22Rv1 (cell line): Measurements from ENCODE around the gene ADH4.

Experiments
- CTCF ChIP-seq: fragments of 450-650 bp; IDR thresholded peaks from 2 replicates; pipeline ENCODE4 v1.5.1; 2017; ENCODE audit warnings: mild to moderate bottlenecking
- ZFX ChIP-seq: fragments of 450-650 bp; IDR thresholded peaks from 2 replicates; pipeline ENCODE4 v1.6.1; 2017; ENCODE audit warnings: antibody characterized with exemption, borderline replicate concordance

- TF ChIP-seq CTCF, result no peak
- no peak for TF ChIP-seq ZFX
Observed at GRCh38 chr4:99161373-99162099, 17.4 kb upstream of the ADH4 start.
